ENCODE measurements around the gene MAN1A2. TPM values are rescaled to one million over a fixed set of nuclear protein-coding genes. Genes with fewer than 3 reads are reported as not detected.
A peak's percentile ranks its signal among the peaks of the same experiment; 100 is the strongest.

MAN1A2 gene
- total and polyA plus RNA-seq, 10 of the 15 experiments (the other 5 are each of a cell fraction or from before 2014, with no cell fraction given), result 2.8 to 23.6 (median 16.0) TPM

GRCh38 chr1:117368116-117369108 is 1.2 kb downstream of the MAN1A2 start:
- in situ Hi-C loops (cut with MboI), result no loop called here
- ChIA-PET RAD21 (ENCODE audit: unreplicated experiment) (interaction anchor here (1.5 kb wide), 1 partner anchor 166 kb away, joined by 3 read pairs; no protein-coding TSS in a partner anchor), SMC1A (ENCODE audit: uncharacterized antibody, unreplicated experiment) (interaction anchor here (0.7 to 2.2 kb wide), 9 partner anchors 8 to 304 kb away, joined by 3 to 7 read pairs (median 4); no protein-coding TSS in a partner anchor), POLR2A (interaction anchor here (1.6 kb wide), 1 partner anchor 308 kb away, joined by 5 read pairs; the partner anchor contains the start of gene TTF2), CTCF (interaction anchor here (0.6 kb wide), 1 partner anchor 9 kb away, joined by 4 read pairs; no protein-coding TSS in a partner anchor)
- intact Hi-C loops (cut with micrococcal nuclease; ENCODE audit: unreplicated experiment), result loop anchor here (5.0 to 10.0 kb wide), 3 partner anchors 49 to 304 kb away; partner anchors contain the start of gene TTF2
- H3K4me3 ChIP-seq, result peak overlapping the region; percentile 96
- TF ChIP-seq, protein P1, sequence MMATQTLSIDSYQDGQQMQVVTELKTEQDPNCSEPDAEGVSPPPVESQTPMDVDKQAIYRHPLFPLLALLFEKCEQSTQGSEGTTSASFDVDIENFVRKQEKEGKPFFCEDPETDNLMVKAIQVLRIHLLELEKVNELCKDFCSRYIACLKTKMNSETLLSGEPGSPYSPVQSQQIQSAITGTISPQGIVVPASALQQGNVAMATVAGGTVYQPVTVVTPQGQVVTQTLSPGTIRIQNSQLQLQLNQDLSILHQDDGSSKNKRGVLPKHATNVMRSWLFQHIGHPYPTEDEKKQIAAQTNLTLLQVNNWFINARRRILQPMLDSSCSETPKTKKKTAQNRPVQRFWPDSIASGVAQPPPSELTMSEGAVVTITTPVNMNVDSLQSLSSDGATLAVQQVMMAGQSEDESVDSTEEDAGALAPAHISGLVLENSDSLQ (IDR thresholded peaks at IDR 0.05), result 0 out of 2 replicates have a peak, but pooled peaks have one; percentile 19
- TF ChIP-seq, protein P2, sequence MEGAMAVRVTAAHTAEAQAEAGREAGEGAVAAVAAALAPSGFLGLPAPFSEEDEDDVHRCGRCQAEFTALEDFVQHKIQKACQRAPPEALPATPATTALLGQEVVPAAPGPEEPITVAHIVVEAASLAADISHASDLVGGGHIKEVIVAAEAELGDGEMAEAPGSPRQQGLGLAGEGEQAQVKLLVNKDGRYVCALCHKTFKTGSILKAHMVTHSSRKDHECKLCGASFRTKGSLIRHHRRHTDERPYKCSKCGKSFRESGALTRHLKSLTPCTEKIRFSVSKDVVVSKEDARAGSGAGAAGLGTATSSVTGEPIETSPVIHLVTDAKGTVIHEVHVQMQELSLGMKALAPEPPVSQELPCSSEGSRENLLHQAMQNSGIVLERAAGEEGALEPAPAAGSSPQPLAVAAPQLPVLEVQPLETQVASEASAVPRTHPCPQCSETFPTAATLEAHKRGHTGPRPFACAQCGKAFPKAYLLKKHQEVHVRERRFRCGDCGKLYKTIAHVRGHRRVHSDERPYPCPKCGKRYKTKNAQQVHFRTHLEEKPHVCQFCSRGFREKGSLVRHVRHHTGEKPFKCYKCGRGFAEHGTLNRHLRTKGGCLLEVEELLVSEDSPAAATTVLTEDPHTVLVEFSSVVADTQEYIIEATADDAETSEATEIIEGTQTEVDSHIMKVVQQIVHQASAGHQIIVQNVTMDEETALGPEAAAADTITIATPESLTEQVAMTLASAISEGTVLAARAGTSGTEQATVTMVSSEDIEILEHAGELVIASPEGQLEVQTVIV (IDR thresholded peaks at IDR 0.05; ENCODE audit: borderline replicate concordance, partially characterized antibody), result no peak
- TF ChIP-seq SMARCA5 (IDR thresholded peaks at IDR 0.05), result no peak
- TF ChIP-seq BACH1 (IDR thresholded peaks at IDR 0.05; ENCODE audit: borderline replicate concordance), result peak; percentile 59; the same call in 1 of the 2 replicates
- 0 out of 2 replicates have a peak, but pooled peaks have one; percentile 8 for TF ChIP-seq ATF7 (IDR thresholded peaks at IDR 0.05; ENCODE audit: low read depth)
- TF ChIP-seq BCL3 (IDR thresholded peaks at IDR 0.05; ENCODE audit: borderline replicate concordance, insufficient read depth, low read depth, low read length, poor library complexity, severe bottlenecking), result no peak
- H3K27me3 ChIP-seq (replicated peaks in 1 of 2; ENCODE audit: control insufficient read depth in 2 of 2, insufficient read depth in 2 of 2, low read length in 1 of 2), result no peaks in the 10 kb centered on the region
- no peak for DNase-seq (ENCODE audit: low read depth, low spot score)
- WGBS (ENCODE audit: insufficient coverage, insufficient replicate concordance, low lambda C conversion rate, missing lambda C conversion rate), result under 1% methylated on average over 19 of the region's 19 CpGs
- H3K9me3 ChIP-seq (replicated peaks; ENCODE audit: control insufficient read depth, insufficient read depth, low read length), result no peaks in the 10 kb centered on the region
- peak overlapping the region; percentile 28 for H2AFZ ChIP-seq (ENCODE audit: control insufficient read depth, low read depth, low read length)
- H3K27ac ChIP-seq (ENCODE audit: control insufficient read depth, insufficient read depth), result peak overlapping the region; percentile 92
- H3K4me2 ChIP-seq (ENCODE audit: control insufficient read depth, insufficient read depth), result peak overlapping the region; percentile 85
- H3K4me1 ChIP-seq (ENCODE audit: control insufficient read depth, insufficient read depth, low read length), result peaks cover 14% of the 10 kb centered on the region
- H3K79me2 ChIP-seq (ENCODE audit: control insufficient read depth, insufficient read depth, low read length), result peaks cover 67% of the 10 kb centered on the region
- H3K9ac ChIP-seq (ENCODE audit: control insufficient read depth, insufficient read depth, low read length), result peak overlapping the region; percentile 96
- ATAC-seq, result peak; percentile 29
- H3K36me3 ChIP-seq (ENCODE audit: control insufficient read depth in 2 of 2, insufficient read depth in 2 of 2, low read length in 1 of 2), result no peaks in the 10 kb centered on the region
- BruUV-seq (replicated peaks), result no TSS peak
- H4K20me1 ChIP-seq (ENCODE audit: control insufficient read depth, insufficient read depth), result no peaks in the 10 kb centered on the region
- peak; percentile 80 for FAIRE-seq
